ENCODE measurements around the gene TMEM30A. TPM values are rescaled to one million over a fixed set of nuclear protein-coding genes. Genes with fewer than 3 reads are reported as not detected.

Gene TMEM30A
- total RNA-seq, 1 experiment from 2014 or later: 65.2 TPM

GRCh38 chr6:75285283-75285639 lies 669 bp upstream of the TMEM30A start:
- Histone ChIP-seq H2BK15ac (ENCODE audit: low read depth, low read length) (no peak overlapping the region), H2BK5ac (ENCODE audit: insufficient read length, low read length) (no peak overlapping the region), H3K27me3 (ENCODE audit: insufficient read depth, low read length) (no peaks in the 10 kb centered on the region), H3K18ac (ENCODE audit: insufficient read length, low read depth, low read length) (no peak overlapping the region), H3T11ph (ENCODE audit: low read length) (no peak overlapping the region), H3K79me1 (ENCODE audit: insufficient read depth, low read depth, low read length, poor library complexity, severe bottlenecking) (no peaks in the 10 kb centered on the region), H3K4me1 (ENCODE audit: insufficient read depth, low read length) (peaks cover 1% of the 10 kb centered on the region; the same call in 1 of the 2 replicates), H2AFZ (ENCODE audit: low read length) (no peak overlapping the region), H2BK20ac (ENCODE audit: low read depth, low read length, poor library complexity, severe bottlenecking) (no peak overlapping the region), H2BK12ac (ENCODE audit: insufficient read length, low read depth, low read length) (no peak overlapping the region), H3K56ac (ENCODE audit: insufficient read length, low read depth, low read length) (no peak overlapping the region), H3K79me2 (ENCODE audit: insufficient read depth, low read length) (peaks cover 13% of the 10 kb centered on the region; the same call in 1 of the 2 replicates), H4K5ac (ENCODE audit: insufficient read length, low read depth, low read length) (no peak overlapping the region), H4K20me1 (ENCODE audit: control insufficient read depth, insufficient read depth, insufficient read length) (no peaks in the 10 kb centered on the region), H4K8ac (replicated peaks; ENCODE audit: insufficient read length, low read depth, low read length) (no peak overlapping the region), H3K23me2 (ENCODE audit: insufficient read length, low read depth, low read length, poor library complexity, severe bottlenecking) (no peaks in the 10 kb centered on the region), H3K4ac (ENCODE audit: low read depth, low read length) (no peak overlapping the region), H3K4me2 (ENCODE audit: insufficient read depth, insufficient read length, low read length) (peak overlapping the region; percentile 83), H3K14ac (ENCODE audit: insufficient read depth, low read length) (no peak overlapping the region), H3K23ac (ENCODE audit: insufficient read length, low read depth, low read length) (no peak overlapping the region), H4K91ac (ENCODE audit: insufficient read length, low read depth, low read length) (no peak overlapping the region), H3K27ac (ENCODE audit: insufficient read length, low read depth, low read length) (no peak overlapping the region), H3K9ac (ENCODE audit: extremely low read depth, insufficient read length, low read length) (peak overlapping the region; percentile 57), H2BK120ac (ENCODE audit: low read depth, low read length, poor library complexity, severe bottlenecking) (no peak overlapping the region), H3K9me3 (ENCODE audit: control insufficient read depth, low read depth, low read length) (no peaks in the 10 kb centered on the region), H2AK5ac (ENCODE audit: insufficient read length, low read length) (no peak overlapping the region)
- Mint-ChIP-seq H3K27ac (no peak overlapping the region), H3K4me1 (peaks cover 33 to 38% of the 10 kb centered on the region in 2 experiments), H3K4me3 (no peak overlapping the region), H3K36me3 (ENCODE audit: insufficient read depth in 1 of 3, low read depth in 3 of 3) (peaks cover 0 to 4% (median 2%) of the 10 kb centered on the region in 3 experiments; a peak in 2 of 7 replicates), H3K9me3 (no peaks in the 10 kb centered on the region), H3K27me3 (ENCODE audit: low read depth) (no peaks in the 10 kb centered on the region)
- no CpG with 5 or more reads among the region's 6 CpGs for WGBS (ENCODE audit: extremely low coverage, insufficient read length, low lambda C conversion rate)
- no peak for DNase-seq
- TF ChIP-seq CTCF (conservative IDR thresholded peaks at IDR 0.05): no peak
